ENCODE data around the gene EIF4E1B.

DNA sequence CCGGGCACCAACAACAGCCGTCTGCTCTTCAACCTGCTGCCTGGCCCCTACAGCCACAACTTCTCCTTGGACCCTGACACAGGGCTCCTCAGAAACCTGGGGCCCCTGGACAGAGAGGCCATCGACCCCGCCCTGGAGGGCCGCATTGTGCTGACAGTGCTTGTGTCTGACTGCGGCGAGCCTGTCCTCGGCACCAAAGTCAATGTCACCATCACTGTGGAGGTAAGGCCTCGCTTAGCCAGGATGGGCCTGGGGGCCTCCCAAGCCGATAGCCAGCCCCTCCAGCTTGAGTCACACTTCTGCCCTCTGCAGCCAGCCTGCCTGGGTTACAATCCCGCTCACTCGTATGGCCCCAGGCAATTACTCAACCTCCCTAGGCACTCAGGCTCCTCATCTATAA, 49.1 kb upstream of the EIF4E1B start:
- TF ChIP-seq, protein P1, sequence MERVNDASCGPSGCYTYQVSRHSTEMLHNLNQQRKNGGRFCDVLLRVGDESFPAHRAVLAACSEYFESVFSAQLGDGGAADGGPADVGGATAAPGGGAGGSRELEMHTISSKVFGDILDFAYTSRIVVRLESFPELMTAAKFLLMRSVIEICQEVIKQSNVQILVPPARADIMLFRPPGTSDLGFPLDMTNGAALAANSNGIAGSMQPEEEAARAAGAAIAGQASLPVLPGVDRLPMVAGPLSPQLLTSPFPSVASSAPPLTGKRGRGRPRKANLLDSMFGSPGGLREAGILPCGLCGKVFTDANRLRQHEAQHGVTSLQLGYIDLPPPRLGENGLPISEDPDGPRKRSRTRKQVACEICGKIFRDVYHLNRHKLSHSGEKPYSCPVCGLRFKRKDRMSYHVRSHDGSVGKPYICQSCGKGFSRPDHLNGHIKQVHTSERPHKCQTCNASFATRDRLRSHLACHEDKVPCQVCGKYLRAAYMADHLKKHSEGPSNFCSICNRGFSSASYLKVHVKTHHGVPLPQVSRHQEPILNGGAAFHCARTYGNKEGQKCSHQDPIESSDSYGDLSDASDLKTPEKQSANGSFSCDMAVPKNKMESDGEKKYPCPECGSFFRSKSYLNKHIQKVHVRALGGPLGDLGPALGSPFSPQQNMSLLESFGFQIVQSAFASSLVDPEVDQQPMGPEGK (CRISPR knock-in tag; IDR thresholded peaks at IDR 0.05; ENCODE audit: borderline replicate concordance): no peak
- TF ChIP-seq SNAI2 (CRISPR knock-in tag; IDR thresholded peaks at IDR 0.05) (no peak), TOX (CRISPR knock-in tag; IDR thresholded peaks at IDR 0.05; ENCODE audit: borderline replicate concordance) (no peak), BACH2 (CRISPR knock-in tag; IDR thresholded peaks at IDR 0.05; ENCODE audit: borderline replicate concordance) (no peak), ARNTL (CRISPR knock-in tag; IDR thresholded peaks at IDR 0.05; ENCODE audit: borderline replicate concordance, low read depth) (no peak), ZC3H10 (CRISPR knock-in tag; IDR thresholded peaks at IDR 0.05) (no peak), GLIS3 (CRISPR knock-in tag; IDR thresholded peaks at IDR 0.05) (no peak), ESRRG (CRISPR knock-in tag; IDR thresholded peaks at IDR 0.05) (no peak), RARB (CRISPR knock-in tag; IDR thresholded peaks at IDR 0.05) (no peak), ZFP30 (CRISPR knock-in tag; IDR thresholded peaks at IDR 0.05) (no peak)
- TF ChIP-seq, protein P2, sequence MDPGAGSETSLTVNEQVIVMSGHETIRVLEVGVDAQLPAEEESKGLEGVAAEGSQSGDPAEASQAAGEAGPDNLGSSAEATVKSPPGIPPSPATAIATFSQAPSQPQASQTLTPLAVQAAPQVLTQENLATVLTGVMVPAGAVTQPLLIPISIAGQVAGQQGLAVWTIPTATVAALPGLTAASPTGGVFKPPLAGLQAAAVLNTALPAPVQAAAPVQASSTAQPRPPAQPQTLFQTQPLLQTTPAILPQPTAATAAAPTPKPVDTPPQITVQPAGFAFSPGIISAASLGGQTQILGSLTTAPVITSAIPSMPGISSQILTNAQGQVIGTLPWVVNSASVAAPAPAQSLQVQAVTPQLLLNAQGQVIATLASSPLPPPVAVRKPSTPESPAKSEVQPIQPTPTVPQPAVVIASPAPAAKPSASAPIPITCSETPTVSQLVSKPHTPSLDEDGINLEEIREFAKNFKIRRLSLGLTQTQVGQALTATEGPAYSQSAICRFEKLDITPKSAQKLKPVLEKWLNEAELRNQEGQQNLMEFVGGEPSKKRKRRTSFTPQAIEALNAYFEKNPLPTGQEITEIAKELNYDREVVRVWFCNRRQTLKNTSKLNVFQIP (CRISPR knock-in tag; IDR thresholded peaks at IDR 0.05; ENCODE audit: borderline replicate concordance, low read depth): no peak
- TF ChIP-seq, protein P3, sequence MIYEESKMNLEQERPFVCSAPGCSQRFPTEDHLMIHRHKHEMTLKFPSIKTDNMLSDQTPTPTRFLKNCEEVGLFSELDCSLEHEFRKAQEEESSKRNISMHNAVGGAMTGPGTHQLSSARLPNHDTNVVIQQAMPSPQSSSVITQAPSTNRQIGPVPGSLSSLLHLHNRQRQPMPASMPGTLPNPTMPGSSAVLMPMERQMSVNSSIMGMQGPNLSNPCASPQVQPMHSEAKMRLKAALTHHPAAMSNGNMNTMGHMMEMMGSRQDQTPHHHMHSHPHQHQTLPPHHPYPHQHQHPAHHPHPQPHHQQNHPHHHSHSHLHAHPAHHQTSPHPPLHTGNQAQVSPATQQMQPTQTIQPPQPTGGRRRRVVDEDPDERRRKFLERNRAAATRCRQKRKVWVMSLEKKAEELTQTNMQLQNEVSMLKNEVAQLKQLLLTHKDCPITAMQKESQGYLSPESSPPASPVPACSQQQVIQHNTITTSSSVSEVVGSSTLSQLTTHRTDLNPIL (CRISPR knock-in tag; IDR thresholded peaks at IDR 0.05; ENCODE audit: low read depth): no peak
